SK-MEL-5 (cell line): ENCODE data around the gene CEP170B. TPM values are rescaled to one million over a fixed set of nuclear protein-coding genes. Genes with fewer than 3 reads are reported as not detected.

Experiments used
- DNase-seq: peaks from one replicate; pipeline ENCODE4 v3.0.0-alpha.2; 2016; ENCODE audit warnings: low read depth, low spot score
- in situ Hi-C: cut with HindIII; loops from 2 replicates; pipeline ENCODE4 v1.10.0; 2016; ENCODE audit warnings: low sequenced_read_pairs, high pct_unique_total_duplicates, low pct_unique_long_range_greater_than_20kb
- total RNA-seq: library from RNA; depleted of rRNA; stranded (reverse); fragments of >200 nt; shearing (Covaris generic); gene quantifications from 2 replicates; pipeline ENCODE4 v1.2.3, GENCODE V29; 2014

The CEP170B gene
- total RNA-seq, 1 experiment from 2014 or later = 20.2 TPM

- DNase-seq = no peak
- in situ Hi-C loops = no loop called here
Observed at GRCh38 chr14:104863923-104864266, 1.2 kb upstream of the CEP170B start.

- in situ Hi-C loops = no loop called here
- DNase-seq = no peak
Observed at GRCh38 chr14:104864267-104865080, 594 bp upstream of the CEP170B start.

GRCh38 chr14:104865631-104866441 is 768 bp downstream of the CEP170B start:
- in situ Hi-C loops = no loop called here
- peak; percentile 47 for DNase-seq

GRCh38 chr14:104866451-104867370 is 1.6 kb downstream of the CEP170B start:
- DNase-seq = no peak
- in situ Hi-C loops = no loop called here

GRCh38 chr14:104867371-104868059 is 2.4 kb downstream of the CEP170B start:
- DNase-seq = no peak
- in situ Hi-C loops = no loop called here

- no peak for DNase-seq
- in situ Hi-C loops = no loop called here
Observed at GRCh38 chr14:104868060-104868740, 3.1 kb downstream of the CEP170B start.

GRCh38 chr14:104868811-104869572 is 3.9 kb downstream of the CEP170B start:
- DNase-seq = no peak
- in situ Hi-C loops = no loop called here

GRCh38 chr14:104869669-104870367 is 4.8 kb downstream of the CEP170B start:
- in situ Hi-C loops = no loop called here
- no peak for DNase-seq

GRCh38 chr14:104870368-104871144 is 5.5 kb downstream of the CEP170B start:
- peak; percentile 32 for DNase-seq
- in situ Hi-C loops = no loop called here

GRCh38 chr14:104871145-104871655 is 6.1 kb downstream of the CEP170B start:
- in situ Hi-C loops = no loop called here
- DNase-seq = no peak

GRCh38 chr14:104871656-104872468 is 6.8 kb downstream of the CEP170B start:
- in situ Hi-C loops = no loop called here
- DNase-seq = no peak

- in situ Hi-C loops = no loop called here
- no peak for DNase-seq
Observed at GRCh38 chr14:104872469-104873341, 7.6 kb downstream of the CEP170B start.

GRCh38 chr14:104873380-104874055 is 8.4 kb downstream of the CEP170B start:
- in situ Hi-C loops = no loop called here
- DNase-seq = no peak
